ENCODE results near the gene COPS3.
A peak's percentile ranks its signal among the peaks of the same experiment; 100 is the strongest.

Gene COPS3

DNA sequence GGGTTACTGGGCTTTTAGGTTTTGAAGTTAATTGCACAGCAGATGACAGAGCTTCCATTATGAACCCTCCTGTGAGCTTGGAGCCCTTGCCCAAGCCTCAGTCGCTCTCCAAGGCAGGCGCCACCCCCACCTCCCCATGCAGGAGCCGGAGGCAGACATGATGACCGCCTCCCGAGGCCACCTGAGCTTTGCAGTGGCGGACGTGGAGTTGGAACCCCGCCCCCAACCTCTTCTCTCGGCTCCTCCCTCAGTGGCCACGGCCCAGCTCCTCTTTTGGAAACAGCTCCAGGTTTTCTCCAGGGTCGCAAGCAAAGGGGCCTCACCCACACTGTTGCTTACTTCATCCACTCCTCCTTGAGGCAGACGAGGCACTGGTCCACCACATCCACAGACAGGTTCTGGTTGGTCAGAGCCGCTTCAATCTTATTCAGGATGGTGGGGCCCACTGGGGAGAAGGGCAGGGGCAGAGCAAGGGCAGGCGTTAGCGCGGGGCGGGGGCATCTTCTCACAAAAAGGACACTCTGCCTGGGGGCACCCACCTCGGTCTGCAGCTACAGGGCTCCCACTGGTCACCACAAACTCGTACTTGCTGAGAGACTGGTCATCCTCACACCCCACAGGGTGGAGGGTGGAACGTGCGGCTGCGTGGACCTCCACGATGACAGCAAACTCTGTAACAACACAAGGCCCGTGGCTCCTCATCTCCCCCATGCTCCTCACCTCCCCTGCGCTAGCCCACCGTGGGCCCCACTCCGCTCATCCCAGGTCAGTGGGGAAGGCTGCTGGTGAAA, 66.2 kb downstream of the COPS3 start:
- DNase-seq: no peak

DNA sequence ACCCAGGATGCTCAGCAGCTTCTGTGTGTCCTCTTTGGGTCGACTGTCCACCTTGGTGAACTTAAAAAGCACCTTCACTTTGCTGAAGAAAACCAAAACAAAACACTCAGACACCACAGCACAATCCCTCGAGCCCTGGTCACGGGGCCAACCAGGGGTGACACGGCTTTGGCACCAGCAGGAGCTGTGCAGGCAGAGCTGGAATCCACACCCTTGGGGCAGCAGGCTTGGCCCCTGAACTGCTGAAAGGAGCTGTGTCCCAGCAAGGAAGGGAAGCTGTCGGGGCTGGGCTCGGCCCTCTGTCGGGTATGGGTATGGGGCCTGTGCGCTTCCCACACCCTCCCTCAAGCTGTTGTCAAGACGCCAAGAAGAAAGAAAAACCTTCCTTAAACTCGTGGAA, 67.3 kb downstream of the COPS3 start:
- DNase-seq: no peak

DNA sequence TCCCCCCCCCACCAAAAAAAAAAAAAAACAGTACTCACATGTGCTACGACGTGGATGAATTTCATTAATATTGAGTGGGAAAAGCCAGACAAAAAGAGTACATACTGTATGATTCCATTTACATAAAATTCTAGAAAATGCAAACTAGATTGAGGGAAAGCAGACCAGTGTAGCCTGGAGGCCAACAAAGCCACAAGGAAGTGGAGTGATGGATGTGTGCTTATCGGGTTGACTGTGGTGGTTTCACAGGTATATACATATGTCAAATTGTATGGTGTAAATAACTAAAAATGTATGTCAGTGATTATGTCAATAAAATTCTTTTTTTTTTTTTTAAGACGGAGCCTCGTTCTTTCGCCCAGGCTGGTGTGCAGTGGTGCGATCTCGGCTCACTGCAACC, 73.0 kb downstream of the COPS3 start:
- DNase-seq: no peak

DNA sequence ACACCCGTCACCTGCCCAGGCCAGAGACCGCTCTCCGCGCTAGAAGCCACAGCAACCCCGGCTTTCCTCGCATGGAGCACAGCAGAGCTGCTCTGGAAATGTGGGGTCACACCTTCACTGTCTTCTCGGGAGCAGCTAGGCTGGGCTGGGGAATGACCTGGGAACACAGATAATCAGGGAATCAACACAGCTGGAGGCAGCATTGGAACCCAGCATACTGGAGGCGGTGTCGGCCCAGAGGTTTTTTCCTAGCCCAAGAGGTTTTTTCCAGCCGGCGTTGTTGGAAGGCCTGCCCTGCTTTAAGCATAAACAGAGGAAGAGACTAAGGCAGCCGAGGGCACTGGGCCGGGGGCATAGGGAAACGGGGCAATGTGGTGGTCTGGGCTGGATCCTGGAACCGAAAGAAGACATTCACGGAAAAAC, 74.1 kb downstream of the COPS3 start:
- no peak for DNase-seq

DNA sequence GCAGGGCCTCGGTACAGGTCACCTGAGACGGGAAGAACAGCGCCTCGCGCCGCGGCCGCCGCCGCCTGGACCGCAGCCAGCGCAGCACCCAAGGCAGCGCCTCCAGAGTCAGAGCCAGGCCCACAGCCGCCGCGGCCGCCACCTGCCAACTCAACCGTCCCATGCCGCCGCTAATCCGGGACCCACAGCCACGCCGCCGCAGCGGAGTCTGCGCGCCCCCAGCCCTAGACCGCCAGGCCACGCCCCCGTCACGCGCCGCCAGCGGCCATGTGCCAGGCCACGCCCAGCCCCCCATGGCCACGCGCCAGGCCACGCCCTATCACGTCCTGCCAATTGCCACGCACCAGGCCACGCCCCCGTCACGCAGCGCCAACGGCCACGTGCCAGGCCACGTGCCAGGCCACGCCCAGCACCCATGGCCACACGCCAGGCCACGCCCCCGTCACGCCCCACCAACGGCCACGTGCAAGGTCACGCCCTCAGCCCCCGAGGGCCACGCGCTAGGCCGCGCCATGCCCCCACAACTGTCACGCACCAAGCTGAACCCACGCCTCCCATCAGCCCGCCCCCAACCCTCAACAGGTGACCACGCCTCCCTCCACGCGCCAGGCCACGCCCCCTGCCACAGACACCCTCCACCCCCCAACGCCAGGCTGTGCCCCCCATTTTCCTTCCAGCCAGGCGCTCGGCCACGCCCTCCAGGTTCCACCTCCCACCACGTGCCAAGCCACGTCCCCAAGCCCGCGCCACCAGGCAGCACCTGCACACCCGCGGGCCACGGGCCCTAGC, 74.7 kb downstream of the COPS3 start, which contains the start of gene PLD6:
TSS of gene PLD6 (minus strand) at position 210 of the 789 bp plus-strand sequence. CDS start at position 163, 47 bp downstream.
- peak; percentile 96 for DNase-seq

DNA sequence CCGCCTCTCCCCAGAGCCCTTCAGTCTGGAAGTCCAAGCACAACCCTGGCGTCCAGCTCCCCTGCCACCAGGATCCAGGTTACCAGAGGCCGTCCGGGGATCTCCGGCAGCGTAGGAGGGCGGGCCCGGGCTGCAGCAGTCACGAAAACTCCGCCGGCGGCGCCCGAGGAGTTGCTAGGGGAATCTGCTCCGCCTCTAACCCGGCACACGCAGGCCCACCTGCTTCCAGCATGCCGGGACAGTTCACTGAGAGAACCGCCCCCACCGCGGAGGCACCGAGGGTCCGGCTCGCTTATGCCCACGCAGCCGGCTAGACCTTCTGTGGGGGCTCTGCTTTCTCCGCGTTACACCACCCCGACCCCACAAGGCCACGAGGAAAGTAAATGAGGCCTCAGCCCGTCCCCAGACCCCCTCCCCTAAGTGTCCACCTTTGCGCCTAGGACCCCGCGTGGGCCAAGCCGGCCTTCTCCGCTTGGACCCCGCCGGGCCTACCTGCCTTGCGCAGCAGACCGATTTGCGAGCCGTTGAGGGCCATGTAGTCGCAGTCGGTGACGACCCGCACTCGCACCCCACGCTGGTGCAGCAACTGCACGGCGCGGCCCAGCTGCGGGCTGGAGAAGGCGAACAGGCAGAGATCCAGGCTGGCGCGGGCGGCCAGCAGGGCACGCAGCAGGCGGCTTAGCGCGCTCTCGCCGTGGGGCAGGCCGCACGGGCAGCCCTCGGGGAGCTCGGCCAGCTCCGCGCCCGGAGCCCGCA, 75.5 kb downstream of the COPS3 start:
- peak; percentile 71 for DNase-seq

DNA sequence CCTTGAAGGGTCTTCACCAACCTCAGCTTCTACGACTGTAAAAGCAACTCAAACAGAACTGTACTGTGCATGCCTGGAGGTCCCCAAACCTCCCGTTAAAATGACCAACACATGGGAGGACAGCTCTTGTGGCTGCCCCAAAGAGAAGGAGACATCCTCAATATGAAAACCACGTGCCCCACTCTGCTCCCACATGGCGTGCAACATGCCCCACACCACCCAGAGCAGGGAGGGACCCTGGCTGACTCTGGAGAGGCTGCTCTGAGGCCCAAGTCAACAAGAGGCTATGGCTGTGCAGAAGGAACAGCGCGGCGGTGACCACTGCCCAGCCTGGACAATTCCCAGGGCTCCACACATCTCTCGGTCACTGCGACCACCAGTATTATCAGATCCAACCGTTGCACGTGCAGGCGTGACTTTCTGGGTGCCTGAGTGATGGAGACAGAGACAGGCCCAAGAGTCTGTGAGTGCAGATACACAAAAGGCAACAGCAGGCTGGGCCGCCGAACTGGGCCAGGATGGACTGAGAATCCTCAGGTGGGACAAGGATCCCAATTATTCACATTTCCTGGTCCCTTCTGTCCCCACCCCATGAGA, 76.3 kb downstream of the COPS3 start:
- no peak for DNase-seq

DNA sequence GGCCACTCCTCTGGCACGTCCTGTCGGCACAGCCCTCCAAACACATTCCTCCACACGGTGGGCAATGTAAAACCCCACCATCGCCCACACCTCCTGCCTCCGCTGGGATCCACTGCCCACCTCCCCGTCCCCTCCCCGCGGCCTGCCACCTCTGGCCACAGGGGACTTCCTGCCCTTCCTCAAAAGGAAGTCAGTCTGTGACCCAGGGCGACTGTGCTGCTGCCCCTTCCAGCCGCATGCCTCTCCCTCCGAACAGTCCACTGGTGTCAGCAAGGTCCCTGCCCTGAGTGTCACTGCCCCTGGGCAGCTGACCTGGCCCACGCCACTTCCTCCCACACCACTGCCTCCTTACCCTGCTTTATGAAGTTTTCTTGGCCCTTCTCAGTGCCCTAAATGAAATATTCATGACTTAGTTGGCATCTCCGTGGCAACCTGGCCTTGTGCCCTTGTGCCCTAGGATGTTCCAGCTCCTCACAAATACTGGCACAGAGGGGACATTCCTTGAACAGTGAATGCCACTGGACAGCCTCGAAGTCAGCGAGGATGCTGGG, 76.9 kb downstream of the COPS3 start:
- DNase-seq: no peak

DNA sequence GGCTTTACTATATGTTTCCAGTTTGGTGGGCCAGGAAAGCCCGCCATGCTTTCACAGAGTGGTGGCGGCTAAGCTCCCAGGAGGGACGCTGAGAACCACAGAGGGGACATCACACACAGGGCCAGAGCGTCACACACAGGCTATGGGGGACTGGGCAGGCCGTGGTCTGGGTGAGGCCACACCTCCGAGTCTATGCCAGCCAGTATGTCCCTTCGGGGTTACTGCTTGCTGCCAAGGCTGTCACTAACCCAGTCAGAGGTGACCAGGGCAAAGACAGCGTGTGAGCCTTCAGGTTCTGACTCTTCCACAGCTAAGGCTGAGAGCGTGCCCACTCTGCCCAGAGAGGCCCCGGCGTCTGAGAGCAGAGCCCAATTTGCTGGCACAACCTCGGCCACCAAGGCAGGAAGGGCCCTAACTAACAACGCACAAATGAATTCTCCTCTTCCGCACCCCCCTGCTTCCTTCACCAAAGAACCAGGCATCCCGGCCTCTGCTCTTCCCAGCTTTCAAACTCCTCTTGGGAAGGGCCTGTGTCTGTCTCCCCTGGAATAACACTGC, 77.8 kb downstream of the COPS3 start:
- no peak for DNase-seq

DNA sequence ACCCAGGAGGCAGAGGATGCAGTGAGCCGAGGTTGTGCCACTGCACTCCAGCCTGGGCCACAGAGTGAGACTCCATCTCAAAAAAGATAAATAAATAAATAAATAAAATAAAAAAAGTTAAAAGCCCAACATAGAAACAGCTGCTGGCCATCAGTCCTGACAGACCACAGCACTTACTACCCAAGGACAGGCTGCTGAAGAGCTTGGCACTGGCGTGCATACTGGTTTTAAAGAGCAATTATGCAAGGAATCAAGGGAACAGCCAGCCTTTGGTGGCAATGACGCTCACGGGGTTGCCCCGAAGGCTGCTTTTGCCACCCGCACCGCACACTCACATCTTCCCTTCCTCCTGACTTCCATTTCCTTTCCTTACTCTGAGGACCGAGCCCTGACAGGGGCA, 79.1 kb downstream of the COPS3 start:
- DNase-seq: no peak

DNA sequence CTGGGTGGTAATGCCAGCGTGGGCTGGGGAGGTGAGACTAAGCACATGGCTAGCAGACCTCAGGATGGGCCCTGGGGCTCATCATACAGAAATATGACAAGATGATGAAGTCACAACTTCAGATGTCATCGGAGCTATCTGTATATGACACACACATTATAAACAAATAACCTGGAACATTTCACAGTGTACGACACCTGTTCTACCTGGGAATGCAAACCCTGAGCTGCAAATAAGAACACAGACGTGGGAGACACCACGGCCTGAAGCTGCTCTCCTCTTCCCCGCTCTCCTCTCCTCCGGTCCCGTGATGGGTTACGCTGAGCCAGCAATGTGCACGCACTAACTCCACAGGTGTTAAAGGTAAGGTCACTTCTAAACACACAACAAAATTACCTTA, 79.8 kb downstream of the COPS3 start:
- no peak for DNase-seq

DNA sequence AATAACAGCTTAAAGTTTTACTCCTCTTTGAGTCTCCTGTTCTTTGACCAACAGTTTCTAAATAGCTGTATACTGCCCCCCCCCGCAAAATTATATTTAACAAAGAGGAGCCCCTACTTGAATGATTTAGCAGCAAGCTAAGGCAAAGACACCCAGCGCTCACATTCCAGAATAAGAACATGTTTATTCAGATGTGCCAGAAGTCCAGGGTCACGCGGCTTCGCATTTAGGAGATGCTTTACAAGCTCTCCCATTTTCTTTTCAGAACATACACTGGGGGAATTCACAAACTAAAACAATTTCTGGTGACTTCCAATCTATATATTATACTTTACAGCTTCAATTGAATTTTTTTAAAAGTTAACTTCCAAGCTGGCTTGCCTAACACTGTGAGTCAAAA, 80.2 kb downstream of the COPS3 start:
- no peak for DNase-seq

DNA sequence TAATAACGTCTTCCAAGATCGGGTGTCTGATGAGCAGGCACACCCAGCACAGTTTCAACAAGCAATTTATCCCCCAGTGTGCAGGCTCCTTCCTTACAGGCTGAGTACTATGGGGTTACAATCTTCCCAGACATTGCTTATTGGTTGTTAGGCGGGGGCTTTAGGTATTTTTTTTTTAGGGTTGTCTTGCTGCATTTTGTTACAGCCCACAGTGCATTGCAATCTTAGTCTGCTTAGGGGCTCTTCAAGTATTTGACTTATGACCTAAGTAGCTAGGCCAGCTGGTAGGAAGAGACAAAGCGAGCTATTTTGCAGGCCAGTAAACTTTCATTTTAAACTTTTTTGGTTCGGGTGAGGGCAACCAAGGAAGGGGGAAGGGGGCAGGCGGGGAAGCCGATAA, 80.7 kb downstream of the COPS3 start:
- no peak for DNase-seq

DNA sequence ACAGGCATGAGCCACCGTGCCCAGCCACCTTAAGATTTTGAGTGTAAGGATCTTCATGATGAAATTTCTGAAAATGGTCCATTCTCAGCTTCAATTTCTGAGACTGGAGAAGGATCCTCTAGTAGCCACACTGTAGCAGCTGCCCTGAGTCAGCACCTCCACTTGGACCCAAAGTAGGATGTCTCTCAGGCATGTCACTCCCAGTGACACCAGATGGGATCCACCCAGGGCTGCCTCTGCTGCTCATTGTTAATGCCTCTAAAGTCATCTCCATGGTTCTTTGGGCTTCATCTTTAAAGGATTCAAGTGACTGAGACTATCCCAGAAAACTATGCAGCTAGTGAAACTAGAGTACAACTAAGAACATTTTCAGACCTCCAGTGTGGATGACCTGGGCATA, 82.8 kb downstream of the COPS3 start:
- no peak for DNase-seq

DNA sequence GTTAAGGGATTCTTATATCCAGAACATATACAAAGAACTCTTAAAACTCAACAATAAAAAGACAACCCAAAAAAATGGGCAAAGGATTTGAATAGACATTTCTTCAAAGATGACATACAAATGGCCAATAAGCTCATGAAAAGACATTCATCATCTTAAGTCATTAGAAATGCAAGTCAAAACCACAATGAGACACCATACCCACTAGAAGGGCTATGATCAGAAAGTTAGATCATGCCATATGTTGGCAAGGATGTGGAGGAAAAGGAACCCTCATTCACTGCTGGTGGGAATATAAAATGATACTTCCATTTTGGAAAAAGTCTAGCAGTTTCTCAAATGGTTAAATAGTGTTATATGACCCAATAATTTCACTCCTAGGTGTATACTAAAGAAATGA, 84.3 kb downstream of the COPS3 start:
- no peak for DNase-seq

Data from activated CD8-positive, alpha-beta memory T cell treated with anti-CD3 and anti-CD28 coated beads, Interleukin-2, amount 50 U/mL, for 4 hours (primary cell).